H9 (cell line): ENCODE results near the gene USP47. TPM values are rescaled to one million over a fixed set of nuclear protein-coding genes. Genes with fewer than 3 reads are reported as not detected.
A peak's percentile ranks its signal among the peaks of the same experiment; 100 is the strongest.

Experiments used
- DNase-seq: peaks from one replicate; pipeline ENCODE4 v3.0.0-alpha.2; 2017
- H2AFZ ChIP-seq: one replicate; pipeline ENCODE4 v1.6.1; 2013; ENCODE audit warnings: mild to moderate bottlenecking, low read length, control low read depth, moderate library complexity
- H2AK5ac ChIP-seq: 2 replicates; pipeline ENCODE4 v1.6.1; 2013; ENCODE audit warnings: low read length, control low read depth, mixed read lengths; ENCODE audit not compliant: insufficient read length
- H2BK120ac ChIP-seq: one replicate; pipeline ENCODE4 v1.6.1; 2013; ENCODE audit warnings: low read depth, mild to moderate bottlenecking, low read length, control low read depth, inconsistent platforms; ENCODE audit not compliant: poor library complexity, severe bottlenecking
- H2BK12ac ChIP-seq: 2 replicates; pipeline ENCODE4 v1.6.1; 2013; ENCODE audit warnings: low read length, control low read depth, mixed read lengths, low read depth; ENCODE audit not compliant: insufficient read length
- H2BK15ac ChIP-seq: 2 replicates; pipeline ENCODE4 v1.6.1; 2013; ENCODE audit warnings: low read depth, low read length, control low read depth
- H2BK20ac ChIP-seq: one replicate; pipeline ENCODE4 v1.6.1; 2013; ENCODE audit warnings: low read depth, mild to moderate bottlenecking, low read length, control low read depth, inconsistent platforms; ENCODE audit not compliant: poor library complexity, severe bottlenecking
- H2BK5ac ChIP-seq: 2 replicates; pipeline ENCODE4 v1.6.1; 2013; ENCODE audit warnings: low read length, control low read depth, mixed read lengths; ENCODE audit not compliant: insufficient read length
- H3K14ac ChIP-seq: 2 replicates; pipeline ENCODE4 v1.6.1; 2013; ENCODE audit warnings: low read length, control low read depth; ENCODE audit not compliant: insufficient read depth
- H3K18ac ChIP-seq: 2 replicates; pipeline ENCODE4 v1.6.1; 2013; ENCODE audit warnings: low read depth, mild to moderate bottlenecking, mixed read lengths, low read length, control low read depth; ENCODE audit not compliant: insufficient read length
- H3K23ac ChIP-seq: 2 replicates; pipeline ENCODE4 v1.6.1; 2013; ENCODE audit warnings: low read length, control low read depth, mixed read lengths, low read depth; ENCODE audit not compliant: insufficient read length
- H3K23me2 ChIP-seq: 2 replicates; pipeline ENCODE4 v1.6.1; 2013; ENCODE audit warnings: low read depth, mild to moderate bottlenecking, mixed read lengths, low read length, control low read depth; ENCODE audit not compliant: insufficient read length, poor library complexity, severe bottlenecking
- H3K27ac ChIP-seq: 2 replicates; pipeline ENCODE4 v1.5.1; 2013; ENCODE audit warnings: low read length, control low read depth, mixed read lengths, low read depth; ENCODE audit not compliant: insufficient read length
- H3K27me3 ChIP-seq: 2 replicates; pipeline ENCODE4 v1.6.1; 2013; ENCODE audit warnings: low read length, control low read depth, inconsistent platforms; ENCODE audit not compliant: insufficient read depth
- H3K4ac ChIP-seq: 2 replicates; pipeline ENCODE4 v1.6.1; 2013; ENCODE audit warnings: low read depth, mild to moderate bottlenecking, control low read depth, inconsistent platforms, low read length, moderate library complexity
- H3K4me1 ChIP-seq: 2 replicates; pipeline ENCODE4 v1.6.1; 2013; ENCODE audit warnings: low read length, control low read depth, inconsistent platforms; ENCODE audit not compliant: insufficient read depth
- H3K4me2 ChIP-seq: 2 replicates; pipeline ENCODE4 v1.6.1; 2013; ENCODE audit warnings: low read length, control low read depth, mixed read lengths; ENCODE audit not compliant: insufficient read length, insufficient read depth
- H3K56ac ChIP-seq: 2 replicates; pipeline ENCODE4 v1.6.1; 2013; ENCODE audit warnings: low read depth, mild to moderate bottlenecking, mixed read lengths, low read length, control low read depth; ENCODE audit not compliant: insufficient read length
- H3K79me1 ChIP-seq: 2 replicates; pipeline ENCODE4 v1.6.1; 2013; ENCODE audit warnings: low read depth, mild to moderate bottlenecking, moderate library complexity, low read length, control low read depth, inconsistent platforms; ENCODE audit not compliant: insufficient read depth, poor library complexity, severe bottlenecking
- H3K79me2 ChIP-seq: 2 replicates; pipeline ENCODE4 v1.6.1; 2013; ENCODE audit warnings: low read length, control low read depth, inconsistent platforms; ENCODE audit not compliant: insufficient read depth
- H3K9ac ChIP-seq: 2 replicates; pipeline ENCODE4 v1.6.1; 2013; ENCODE audit warnings: low read length, control low read depth, mixed read lengths; ENCODE audit not compliant: insufficient read length; ENCODE audit errors: extremely low read depth
- H3K9me3 ChIP-seq: one replicate; pipeline ENCODE4 v1.6.1; 2013; ENCODE audit warnings: low read depth, low read length, inconsistent platforms; ENCODE audit not compliant: control insufficient read depth
- H3T11ph ChIP-seq: one replicate; pipeline ENCODE4 v1.6.1; 2013; ENCODE audit warnings: mild to moderate bottlenecking, low read length, control low read depth, inconsistent platforms
- H4K20me1 ChIP-seq: one replicate; pipeline ENCODE4 v1.6.1; 2013; ENCODE audit not compliant: control insufficient read depth, insufficient read length, insufficient read depth
- H4K5ac ChIP-seq: 2 replicates; pipeline ENCODE4 v1.6.1; 2013; ENCODE audit warnings: low read depth, mild to moderate bottlenecking, mixed read lengths, low read length, control low read depth; ENCODE audit not compliant: insufficient read length
- H4K8ac ChIP-seq: replicated peaks from 2 replicates; pipeline ENCODE4 v1.6.1; 2013; ENCODE audit warnings: low read length, control low read depth, mixed read lengths, low read depth; ENCODE audit not compliant: insufficient read length
- H4K91ac ChIP-seq: 2 replicates; pipeline ENCODE4 v1.6.1; 2013; ENCODE audit warnings: low read depth, mild to moderate bottlenecking, moderate library complexity, mixed read lengths, low read length, control low read depth; ENCODE audit not compliant: insufficient read length
- H3K27ac Mint-ChIP-seq, 3 experiments: 2 replicates in 2 of 3; 3 replicates in 1 of 3; pipeline ENCODE4 v1.8.0; 2020 to 2021; ENCODE audit warnings: mixed read lengths in 3 of 3, mild to moderate bottlenecking in 1 of 3, moderate library complexity in 1 of 3
- H3K27me3 Mint-ChIP-seq: 2 replicates; pipeline ENCODE4 v1.8.0; 2021; ENCODE audit warnings: low read depth, mild to moderate bottlenecking, moderate library complexity, mixed read lengths
- H3K36me3 Mint-ChIP-seq, 3 experiments: 2 replicates in 2 of 3; 3 replicates in 1 of 3; pipeline ENCODE4 v1.8.0; 2020 to 2021; ENCODE audit warnings: low read depth in 3 of 3, mixed read lengths in 3 of 3; ENCODE audit not compliant: insufficient read depth in 1 of 3
- H3K4me1 Mint-ChIP-seq, 2 experiments: 2 replicates each; pipeline ENCODE4 v1.8.0; 2020; ENCODE audit warnings: mixed read lengths in 2 of 2
- H3K4me3 Mint-ChIP-seq, 2 experiments: 2 replicates in 1 of 2; 3 replicates in 1 of 2; pipeline ENCODE4 v1.8.0; 2020 to 2021; ENCODE audit warnings: mild to moderate bottlenecking in 2 of 2, mixed read lengths in 2 of 2, moderate library complexity in 1 of 2
- H3K9me3 Mint-ChIP-seq, 2 experiments: 2 replicates in 1 of 2; 3 replicates in 1 of 2; pipeline ENCODE4 v1.8.0; 2020; ENCODE audit warnings: mild to moderate bottlenecking in 2 of 2, mixed read lengths in 2 of 2, moderate library complexity in 1 of 2
- CTCF ChIP-seq: fragments of 200-600 bp; sonication (generic); conservative IDR thresholded peaks from 3 replicates; pipeline ENCODE4 v1.8.0; 2021; ENCODE audit warnings: antibody characterized with exemption, mild to moderate bottlenecking
- WGBS: extraction: QIAGEN DNeasy Blood & Tissue Kit; methylation state at CpG from one replicate; pipeline ENCODE4 v1.1.7; 2013; ENCODE audit warnings: missing lambda C conversion rate, low lambda C conversion rate, mixed read lengths; ENCODE audit not compliant: insufficient read length; ENCODE audit errors: extremely low coverage; 5-methylcytosine and 5-hydroxymethylcytosine counted together
- total RNA-seq: library from RNA; stranded (reverse); gene quantifications from 2 replicates; pipeline ENCODE4 v1.2.1, GENCODE V29; 2021

The USP47 gene
- total RNA-seq, 1 experiment from 2014 or later: 26.7 TPM

DNA sequence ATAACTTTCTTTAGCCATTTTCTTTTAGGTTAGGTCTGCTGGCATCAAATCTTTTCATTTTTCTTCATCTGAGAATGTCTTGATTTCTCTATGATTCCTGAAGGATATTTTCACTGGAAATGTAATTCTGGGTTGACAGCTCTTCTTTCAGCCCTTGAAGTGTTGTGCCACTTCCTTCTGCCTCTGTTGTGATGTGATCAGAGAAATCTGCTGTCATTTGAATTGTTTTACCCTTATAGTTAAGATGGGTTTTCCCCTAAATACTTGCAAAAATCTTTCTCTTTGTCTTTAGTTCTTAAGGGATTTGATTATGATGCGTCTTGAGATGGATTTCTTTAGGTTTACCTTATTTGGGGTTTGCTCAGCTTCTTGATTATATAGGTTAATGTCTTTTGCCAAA, 23.0 kb downstream of the USP47 start:
- no peak overlapping the region for H2BK20ac ChIP-seq
- peaks cover 6% of the 10 kb centered on the region; the same call in 1 of the 2 replicates for H3K79me2 ChIP-seq
- no peak overlapping the region for H2BK12ac ChIP-seq
- no peak overlapping the region for H4K91ac ChIP-seq
- TF ChIP-seq CTCF: no peak
- no peaks in the 10 kb centered on the region for H3K23me2 ChIP-seq
- no peak overlapping the region for H3K4me2 ChIP-seq
- H3K4me1 ChIP-seq: no peaks in the 10 kb centered on the region; the same call in 1 of the 2 replicates
- no peak overlapping the region for H3T11ph ChIP-seq
- H4K5ac ChIP-seq: no peak overlapping the region
- H3K27me3 Mint-ChIP-seq: no peaks in the 10 kb centered on the region
- peaks cover 17 to 24% of the 10 kb centered on the region in 2 experiments for H3K9me3 Mint-ChIP-seq
- no peak overlapping the region for H3K14ac ChIP-seq
- no peak overlapping the region for H3K27ac ChIP-seq
- no peak overlapping the region for H4K8ac ChIP-seq
- peaks cover 4% of the 10 kb centered on the region for H3K9me3 ChIP-seq
- WGBS: no CpG with 5 or more reads among the region's 1 CpG
- no peak overlapping the region for H3K4ac ChIP-seq
- peaks cover 27% of the 10 kb centered on the region in 2 experiments for H3K4me1 Mint-ChIP-seq
- peaks cover 3% of the 10 kb centered on the region for H3K79me1 ChIP-seq
- no peak overlapping the region for H2BK15ac ChIP-seq
- H3K4me3 Mint-ChIP-seq: no peak overlapping the region
- no peak overlapping the region for H3K23ac ChIP-seq
- H2AFZ ChIP-seq: no peak overlapping the region
- H3K9ac ChIP-seq: no peak overlapping the region
- H3K56ac ChIP-seq: no peak overlapping the region
- H2AK5ac ChIP-seq: no peak overlapping the region
- H3K36me3 Mint-ChIP-seq: peaks cover 12 to 24% (median 14%) of the 10 kb centered on the region in 3 experiments
- DNase-seq: no peak
- peak overlapping the region in 2 of 3 experiments; percentile 25 to 78; a peak in 4 of 7 replicates for H3K27ac Mint-ChIP-seq
- H4K20me1 ChIP-seq: no peaks in the 10 kb centered on the region
- no peaks in the 10 kb centered on the region for H3K27me3 ChIP-seq
- H3K18ac ChIP-seq: no peak overlapping the region
- no peak overlapping the region for H2BK120ac ChIP-seq
- H2BK5ac ChIP-seq: no peak overlapping the region
